NCI-H526 treated with DMSO at 0.1 percent for 48 hours (cell line): ENCODE results near the gene PEX7.
A peak's percentile ranks its signal among the peaks of the same experiment; 100 is the strongest.
"Not testable (repeated sequence)": the region's sequence is repeated elsewhere in the genome, so short reads cannot be mapped to it uniquely, and the experiment has no call there.

ENCODE experiments used
- DNase-seq: peaks from one replicate; lab custom pipeline; 2025; lab: John Stamatoyannopoulos, UW

Gene PEX7

DNA sequence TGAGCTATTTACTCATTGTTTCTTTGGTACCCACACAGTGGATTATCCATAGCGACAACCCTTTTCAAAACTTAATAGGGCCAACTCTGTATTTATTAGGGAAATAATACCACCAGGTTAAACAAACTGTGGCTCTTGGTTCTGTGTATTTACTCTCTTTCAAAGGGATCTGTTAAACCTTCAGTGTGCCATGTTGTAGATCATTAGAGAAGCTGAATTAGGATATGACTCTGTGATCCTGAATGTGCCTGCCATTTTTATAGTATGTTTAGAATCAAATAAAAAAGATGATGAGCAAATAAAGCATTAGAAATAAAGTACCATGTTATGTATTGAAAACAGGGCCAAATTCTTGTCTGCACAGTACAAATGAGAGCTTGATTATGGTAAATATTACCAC lies 74.7 kb downstream of the PEX7 start:
- DNase-seq, result no peak

GRCh38 chr6:136901212-136901784 lies 78.9 kb downstream of the PEX7 start:
- DNase-seq, result no peak

DNA sequence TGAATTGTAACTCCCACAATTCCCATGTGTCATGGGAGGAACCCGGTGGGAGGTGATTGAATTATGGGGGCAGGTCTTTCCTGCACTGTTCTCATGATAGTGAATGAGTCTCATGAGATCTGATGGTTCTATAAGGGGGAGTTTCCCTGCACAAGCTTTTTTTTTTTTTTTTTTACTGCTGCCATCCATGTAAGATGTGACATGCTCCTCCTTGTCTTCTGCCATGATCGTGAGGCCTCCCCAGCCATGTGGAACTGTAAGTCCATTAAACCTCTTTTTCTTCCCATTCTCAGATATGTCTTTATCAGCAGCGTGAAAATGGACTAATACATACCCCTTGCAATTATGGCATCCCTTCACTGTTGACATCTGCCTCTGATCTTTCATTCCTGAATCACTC lies 82.1 kb downstream of the PEX7 start:
- DNase-seq, result not testable (repeated sequence)

- DNase-seq, result no peak
Observed at GRCh38 chr6:136914947-136915346, 92.6 kb downstream of the PEX7 start.

GRCh38 chr6:136918706-136919105 lies 96.3 kb downstream of the PEX7 start:
- no peak for DNase-seq

GRCh38 chr6:136920216-136920615 lies 97.8 kb downstream of the PEX7 start:
- DNase-seq, result no peak

DNA sequence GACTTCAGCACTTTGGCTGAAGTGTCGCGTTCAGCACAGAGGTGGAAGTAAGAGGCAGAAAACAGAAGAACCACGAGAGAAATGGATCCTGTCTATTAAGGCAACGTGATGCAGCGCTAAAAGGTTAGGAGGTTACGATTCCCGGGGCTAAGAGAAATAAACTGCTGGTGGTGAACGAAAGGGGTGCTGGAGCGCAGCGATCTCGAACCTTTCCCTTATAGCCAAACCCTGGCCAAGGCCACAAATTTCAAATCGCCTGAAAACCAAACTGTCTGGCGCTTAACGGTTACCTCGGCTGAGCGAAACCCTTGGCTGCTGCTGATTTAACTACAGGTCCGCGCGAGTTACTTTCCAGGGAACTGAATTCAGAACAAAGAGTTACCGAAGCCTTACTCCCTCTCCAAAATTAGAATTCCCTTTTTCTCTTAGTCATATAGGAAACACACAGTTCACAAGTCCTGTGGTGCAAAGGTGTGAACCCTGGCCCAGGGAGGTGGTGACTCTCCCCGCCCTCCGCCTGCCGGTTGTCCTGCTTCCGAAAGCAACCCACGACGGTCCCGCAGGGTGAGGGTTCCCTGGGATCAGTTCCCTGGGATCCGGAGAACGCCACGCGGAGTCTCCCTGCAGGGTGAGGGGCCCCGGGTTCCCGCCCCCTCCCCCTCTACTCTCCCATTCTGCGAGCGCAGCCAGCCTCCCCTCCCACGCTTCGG lies 98.4 kb downstream of the PEX7 start:
- no peak for DNase-seq

- no peak for DNase-seq
Observed at GRCh38 chr6:136921381-136921935, 99.1 kb downstream of the PEX7 start.

DNA sequence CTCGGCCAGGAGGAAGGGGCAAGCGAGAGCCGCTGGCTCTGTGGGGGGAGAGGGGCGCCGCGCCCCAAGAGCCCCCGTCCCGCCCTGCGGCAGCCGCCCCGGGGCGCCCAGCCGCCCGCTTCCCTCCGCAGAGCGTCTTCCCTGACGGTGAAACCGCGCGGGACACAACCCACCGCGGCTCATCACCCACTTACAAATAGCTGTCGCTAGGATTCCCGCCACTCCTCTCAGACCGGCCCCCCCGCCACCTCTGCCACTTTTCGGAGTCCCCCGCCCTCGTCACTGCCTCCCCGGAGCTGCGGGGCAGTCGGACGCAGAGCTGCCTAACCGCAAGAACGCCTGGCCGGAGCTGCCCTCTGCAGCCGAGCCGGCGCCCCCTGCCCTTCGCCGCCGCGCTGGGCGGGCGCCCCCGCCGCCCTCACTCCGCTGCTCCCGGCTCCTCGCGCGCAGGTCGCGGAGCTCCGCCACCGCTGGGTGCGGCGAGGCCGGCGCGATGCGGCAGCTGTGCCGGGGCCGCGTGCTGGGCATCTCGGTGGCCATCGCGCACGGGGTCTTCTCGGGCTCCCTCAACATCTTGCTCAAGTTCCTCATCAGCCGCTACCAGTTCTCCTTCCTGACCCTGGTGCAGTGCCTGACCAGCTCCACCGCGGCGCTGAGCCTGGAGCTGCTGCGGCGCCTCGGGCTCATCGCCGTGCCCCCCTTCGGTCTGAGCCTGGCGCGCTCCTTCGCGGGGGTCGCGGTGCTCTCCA lies 99.7 kb downstream of the PEX7 start, which contains the start of gene SLC35D3:
SLC35D3 (plus strand) TSS at position 366 of the 749 bp plus-strand sequence; CDS start at position 494, 128 bp downstream.
- peak; percentile 4 for DNase-seq

GRCh38 chr6:136922685-136923006 lies 100.3 kb downstream of the PEX7 start:
- no peak for DNase-seq

- no peak for DNase-seq
Observed at GRCh38 chr6:136923116-136923953, 100.9 kb downstream of the PEX7 start.

DNA sequence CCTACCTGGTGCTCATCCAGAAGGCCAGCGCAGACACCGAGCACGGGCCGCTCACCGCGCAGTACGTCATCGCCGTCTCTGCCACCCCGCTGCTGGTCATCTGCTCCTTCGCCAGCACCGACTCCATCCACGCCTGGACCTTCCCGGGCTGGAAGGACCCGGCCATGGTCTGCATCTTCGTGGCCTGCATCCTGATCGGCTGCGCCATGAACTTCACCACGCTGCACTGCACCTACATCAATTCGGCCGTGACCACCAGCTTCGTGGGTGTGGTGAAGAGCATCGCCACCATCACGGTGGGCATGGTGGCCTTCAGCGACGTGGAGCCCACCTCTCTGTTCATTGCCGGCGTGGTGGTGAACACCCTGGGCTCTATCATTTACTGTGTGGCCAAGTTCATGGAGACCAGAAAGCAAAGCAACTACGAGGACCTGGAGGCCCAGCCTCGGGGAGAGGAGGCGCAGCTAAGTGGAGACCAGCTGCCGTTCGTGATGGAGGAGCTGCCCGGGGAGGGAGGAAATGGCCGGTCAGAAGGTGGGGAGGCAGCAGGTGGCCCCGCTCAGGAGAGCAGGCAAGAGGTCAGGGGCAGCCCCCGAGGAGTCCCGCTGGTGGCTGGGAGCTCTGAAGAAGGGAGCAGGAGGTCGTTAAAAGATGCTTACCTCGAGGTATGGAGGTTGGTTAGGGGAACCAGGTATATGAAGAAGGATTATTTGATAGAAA lies 101.7 kb downstream of the PEX7 start:
- DNase-seq, result no peak

DNA sequence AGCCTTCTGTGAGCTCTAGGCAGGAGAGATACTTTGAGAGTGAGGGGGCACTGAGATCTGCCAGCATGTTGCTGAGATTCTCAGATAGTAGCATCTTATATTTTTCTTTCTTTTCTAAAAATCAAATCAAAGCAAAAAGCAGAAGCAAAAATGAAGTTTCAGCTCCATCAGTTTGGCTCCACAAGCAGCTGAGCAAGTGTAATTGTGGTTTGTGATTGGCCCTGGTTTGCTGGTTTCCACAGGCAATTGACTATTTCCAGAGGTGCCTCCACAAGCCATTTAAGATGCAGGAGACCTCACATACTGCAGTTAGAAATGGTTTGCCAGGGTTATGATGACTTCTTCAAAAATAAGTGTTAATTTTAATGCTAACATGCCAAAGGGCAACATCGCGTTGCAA lies 104.0 kb downstream of the PEX7 start:
- no peak for DNase-seq

GRCh38 chr6:136927292-136927691 lies 104.9 kb downstream of the PEX7 start:
- no peak for DNase-seq

GRCh38 chr6:136930528-136930927 lies 108.1 kb downstream of the PEX7 start:
- no peak for DNase-seq

- no peak for DNase-seq
Observed at GRCh38 chr6:136932599-136932998, 110.2 kb downstream of the PEX7 start.

DNA sequence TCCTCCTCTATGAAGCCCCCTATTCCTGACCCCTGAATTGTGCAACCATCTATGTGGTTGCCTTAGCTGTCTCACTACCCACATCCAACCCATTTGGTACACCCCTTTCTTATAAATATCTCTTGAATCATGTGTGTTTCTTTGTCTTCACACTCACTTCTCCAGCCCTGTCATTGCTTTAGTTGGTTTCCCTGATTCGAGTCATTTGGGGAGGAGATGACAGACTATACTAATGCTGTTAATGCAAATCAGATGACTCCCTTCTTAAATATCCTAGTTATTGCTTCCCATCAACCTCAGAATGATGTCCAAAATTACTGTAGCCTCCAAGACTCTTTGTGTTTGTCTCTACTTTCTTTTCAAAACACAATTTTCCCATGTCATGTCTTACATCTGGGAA lies 122.7 kb downstream of the PEX7 start:
- DNase-seq, result no peak

GRCh38 chr6:136945711-136946121 lies 123.3 kb downstream of the PEX7 start:
- no peak for DNase-seq

DNA sequence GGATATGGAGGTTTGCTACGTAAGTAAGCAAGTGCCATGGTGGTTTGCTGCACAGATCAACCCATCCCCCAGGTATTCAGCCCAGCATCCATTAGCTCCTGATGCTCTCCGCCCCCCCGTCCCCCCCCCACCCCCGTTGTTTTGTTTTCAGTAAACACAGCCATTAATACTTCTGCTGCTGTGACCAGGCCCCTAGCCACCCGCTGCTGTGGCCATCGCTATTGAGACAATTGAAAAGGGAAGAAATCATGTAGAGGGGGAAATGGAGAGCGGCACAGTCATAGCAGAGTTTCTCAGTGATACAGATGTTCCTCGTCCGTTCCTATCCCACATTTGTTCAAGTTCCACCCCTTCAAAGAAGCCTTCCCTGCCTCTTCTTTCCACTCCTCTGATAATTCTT lies 124.6 kb downstream of the PEX7 start:
- no peak for DNase-seq

GRCh38 chr6:136949957-136950356 lies 127.6 kb downstream of the PEX7 start:
- not testable (repeated sequence) for DNase-seq

DNA sequence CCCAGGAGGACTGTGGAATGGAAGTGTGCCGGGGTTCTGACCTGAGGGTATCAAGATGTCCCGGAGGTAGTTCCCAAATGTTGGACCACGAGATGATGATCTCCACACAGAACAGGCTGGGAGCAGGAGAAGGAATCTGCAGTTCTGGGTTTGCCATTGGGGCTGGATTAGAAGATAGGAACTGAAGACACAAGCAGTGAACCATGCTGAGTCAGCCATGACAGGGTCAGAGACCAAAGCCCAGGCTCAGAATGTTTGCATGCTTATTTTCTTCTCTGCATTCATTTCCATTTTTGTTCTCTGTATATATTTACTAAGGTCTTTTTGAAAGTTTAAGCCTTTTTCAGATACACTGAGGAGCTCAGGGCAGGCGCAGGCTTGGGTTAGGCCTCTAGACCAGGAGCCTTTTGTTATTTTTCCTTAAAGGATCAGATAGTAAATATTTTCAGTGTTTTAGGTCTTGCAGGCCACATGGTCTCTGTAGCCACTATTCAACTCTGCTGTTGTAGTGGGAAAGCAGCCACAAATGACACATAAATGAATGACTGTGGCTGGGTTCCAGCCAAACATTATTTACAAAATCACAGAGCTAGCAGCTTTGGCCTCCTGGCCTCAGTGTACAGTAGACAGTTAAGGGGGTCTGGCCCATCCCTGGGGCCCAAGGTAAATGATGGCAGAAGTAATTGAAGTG lies 128.2 kb downstream of the PEX7 start:
- DNase-seq, result no peak
